ENCODE results near the gene SCML1. TPM values are rescaled to one million over a fixed set of nuclear protein-coding genes. Genes with fewer than 3 reads are reported as not detected.
A peak's percentile ranks its signal among the peaks of the same experiment; 100 is the strongest.

Gene SCML1, protein sequence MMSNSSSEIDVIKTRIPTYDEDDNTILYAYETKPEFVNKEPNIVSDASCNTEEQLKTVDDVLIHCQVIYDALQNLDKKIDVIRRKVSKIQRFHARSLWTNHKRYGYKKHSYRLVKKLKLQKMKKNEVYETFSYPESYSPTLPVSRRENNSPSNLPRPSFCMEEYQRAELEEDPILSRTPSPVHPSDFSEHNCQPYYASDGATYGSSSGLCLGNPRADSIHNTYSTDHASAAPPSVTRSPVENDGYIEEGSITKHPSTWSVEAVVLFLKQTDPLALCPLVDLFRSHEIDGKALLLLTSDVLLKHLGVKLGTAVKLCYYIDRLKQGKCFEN
- total RNA-seq = 6.7 TPM
- long read RNA-seq, partial matches to known transcripts = 0 of 2 reads
- long read RNA-seq, other reads (novel, unspliced or antisense) = 1 of 2 reads

DNA sequence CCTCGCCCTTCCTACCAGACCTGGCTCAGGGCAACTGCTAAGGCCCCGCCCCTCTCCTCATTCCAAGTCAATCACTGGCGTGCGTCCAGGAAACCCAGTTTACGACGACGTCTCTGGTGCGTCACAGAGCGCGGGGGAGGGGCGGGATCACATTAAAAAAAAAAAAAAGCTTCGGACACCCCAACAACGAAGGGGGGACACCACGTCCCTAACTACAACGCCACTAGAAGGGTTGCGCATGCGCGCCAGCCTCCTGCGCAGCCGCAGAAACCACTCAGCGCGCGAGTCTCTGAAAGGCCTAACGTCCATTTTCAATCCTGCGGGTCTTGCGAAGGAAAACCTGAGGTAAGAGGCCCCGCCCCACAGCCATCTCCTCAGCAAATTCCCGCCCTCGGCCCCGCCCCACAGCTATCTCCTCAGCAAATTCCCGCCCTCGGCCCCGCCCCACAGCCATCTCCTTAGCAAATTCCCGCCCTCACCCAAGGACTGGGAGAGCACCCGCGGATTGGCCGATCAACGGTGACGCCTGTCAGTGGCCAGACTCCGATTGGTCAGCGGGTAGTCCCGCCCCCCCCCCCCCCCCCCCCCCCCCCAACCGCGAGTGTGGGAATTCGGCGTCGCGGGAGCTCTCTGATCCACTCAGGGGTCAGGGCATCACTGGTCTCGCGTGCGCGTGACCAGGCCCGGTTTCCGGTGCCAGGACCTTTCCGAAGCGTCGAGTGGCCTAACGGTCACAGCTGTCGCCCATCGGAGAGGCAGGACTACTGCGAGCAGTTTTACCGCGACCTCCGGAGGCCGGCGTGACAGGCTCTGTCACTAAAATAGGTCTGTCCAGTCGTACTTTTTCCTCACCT is at the start of gene SCML1:
Gene SCML1, plus strand, starts transcription at position 638 of the 854 bp plus-strand sequence. CDS start 6,694 bp downstream, outside the sequence.
- intact Hi-C loops (cut with DNase I) = no loop called here
- ATAC-seq = peak; percentile 99
- peak; percentile 98 for DNase-seq (ENCODE audit: missing footprints)

DNA sequence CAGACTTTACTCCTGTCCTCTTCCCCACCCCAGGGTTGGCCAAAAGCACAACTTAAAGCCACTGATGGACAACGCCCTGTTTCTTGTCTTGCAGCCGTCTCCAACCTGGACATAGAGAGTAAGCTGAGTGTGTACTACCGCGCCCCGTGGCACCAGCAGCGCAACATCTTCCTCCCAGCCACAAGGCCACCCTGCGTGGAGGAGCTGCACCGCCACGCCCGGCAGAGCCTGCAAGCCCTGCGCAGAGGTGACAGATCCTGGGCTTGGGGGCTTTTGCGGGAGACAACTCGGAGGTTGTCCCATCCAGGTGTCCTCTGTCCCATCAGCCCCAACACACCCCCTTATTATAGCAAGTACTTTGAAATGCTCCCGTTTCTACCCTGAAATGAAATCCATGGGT is 49.6 kb upstream of the SCML1 start:
- ATAC-seq (no peak), DNase-seq (ENCODE audit: missing footprints) (no peak)
- intact Hi-C loops (cut with DNase I) = no loop called here

DNA sequence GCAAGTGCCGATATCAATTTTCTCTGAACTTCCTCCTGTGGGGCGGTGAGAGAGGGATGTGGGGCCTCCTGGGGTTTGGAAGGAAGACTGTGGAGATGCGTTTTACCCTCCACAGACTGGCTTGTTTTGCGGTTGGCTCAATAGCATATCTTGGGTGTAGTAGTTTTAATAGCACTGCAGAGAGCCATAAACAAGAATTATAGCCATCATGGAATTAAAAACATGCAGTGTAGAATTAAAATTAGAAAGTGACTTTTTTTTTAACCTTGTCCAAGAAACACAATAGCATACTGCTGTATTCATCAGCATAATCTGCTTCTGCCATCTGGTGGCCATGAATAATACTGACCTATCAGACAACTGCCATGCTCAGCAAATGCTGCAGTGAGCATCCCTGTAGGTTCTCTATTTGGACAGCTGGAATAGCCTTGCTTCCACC is 47.3 kb upstream of the SCML1 start:
- DNase-seq (ENCODE audit: missing footprints) (no peak), ATAC-seq (peak; percentile 60)
- intact Hi-C loops (cut with DNase I) = loop anchor here (5.0 kb wide), 3 partner anchors 93 to 448 kb away; no protein-coding TSS in a partner anchor

DNA sequence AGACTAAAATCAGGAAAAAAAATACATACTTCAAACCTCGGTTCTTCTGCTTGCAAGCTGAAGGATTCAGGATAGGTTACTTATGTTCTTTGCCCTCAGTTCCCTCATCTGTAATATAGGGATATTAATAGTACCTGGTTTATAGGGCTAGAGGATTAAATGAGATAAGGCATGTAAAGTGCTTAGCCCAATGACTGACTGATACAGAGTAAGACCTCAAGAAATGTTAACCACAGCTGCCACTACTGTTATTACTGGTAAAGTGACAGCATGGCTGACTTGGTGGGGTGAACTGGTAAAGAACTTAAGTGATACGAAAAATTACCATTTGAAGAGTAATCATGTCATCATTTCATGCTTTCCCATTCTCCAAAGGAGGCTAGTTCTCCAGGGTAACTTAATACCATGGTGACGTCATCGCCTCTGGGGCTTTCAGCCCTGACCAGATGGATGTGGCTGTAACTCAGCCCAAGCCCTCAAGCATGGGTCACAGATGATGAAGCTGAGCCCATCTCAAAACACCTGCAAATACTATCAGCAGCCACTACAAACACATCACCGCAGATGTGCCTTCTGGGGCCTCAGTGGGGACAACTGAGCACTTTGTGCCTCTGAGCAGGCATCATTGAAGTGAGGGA is 44.5 kb upstream of the SCML1 start:
- intact Hi-C loops (cut with DNase I) = loop anchor here (5.0 kb wide), 3 partner anchors 96 to 451 kb away; no protein-coding TSS in a partner anchor
- ATAC-seq = no peak
- no peak for DNase-seq (ENCODE audit: missing footprints)

DNA sequence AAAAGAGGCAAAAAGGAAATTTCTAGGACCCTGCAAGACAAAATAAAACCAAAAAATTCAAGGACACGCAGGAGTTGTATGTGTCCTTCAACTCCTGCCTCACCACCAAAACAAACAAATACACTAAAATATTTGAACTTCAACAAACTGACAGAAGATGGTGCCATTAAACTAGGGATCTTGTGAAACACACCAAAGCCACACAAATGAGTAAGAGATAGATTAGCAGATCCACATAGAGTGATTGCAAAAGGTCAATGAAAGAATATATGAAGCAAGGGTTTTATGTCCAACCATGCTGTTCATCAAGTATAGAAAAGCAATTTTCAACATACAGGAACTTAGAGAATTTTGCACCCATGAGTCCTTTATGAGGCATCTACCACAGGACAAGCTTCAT is 40.1 kb upstream of the SCML1 start:
- intact Hi-C loops (cut with DNase I) = no loop called here
- DNase-seq (ENCODE audit: missing footprints) = no peak
- no peak for ATAC-seq

DNA sequence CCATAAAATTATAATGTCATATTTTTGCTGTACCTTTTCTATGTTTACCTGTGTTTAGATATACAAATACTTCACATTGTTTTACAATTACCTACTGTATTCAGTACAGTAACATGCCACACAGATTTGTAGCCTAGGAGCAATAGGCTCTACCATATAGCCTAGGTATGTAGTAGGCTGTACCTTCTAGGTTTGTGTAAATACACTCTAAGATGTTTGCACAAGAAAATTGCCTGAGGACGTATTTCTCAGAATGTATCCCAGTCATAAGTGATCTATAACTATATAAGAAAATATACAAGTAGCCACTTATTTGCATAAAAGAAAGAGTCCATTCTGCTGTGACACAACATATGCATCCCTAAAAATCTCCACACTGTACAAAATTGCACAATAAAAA is 36.3 kb upstream of the SCML1 start:
- ATAC-seq = no peak
- intact Hi-C loops (cut with DNase I) = no loop called here
- no peak for DNase-seq (ENCODE audit: missing footprints)

DNA sequence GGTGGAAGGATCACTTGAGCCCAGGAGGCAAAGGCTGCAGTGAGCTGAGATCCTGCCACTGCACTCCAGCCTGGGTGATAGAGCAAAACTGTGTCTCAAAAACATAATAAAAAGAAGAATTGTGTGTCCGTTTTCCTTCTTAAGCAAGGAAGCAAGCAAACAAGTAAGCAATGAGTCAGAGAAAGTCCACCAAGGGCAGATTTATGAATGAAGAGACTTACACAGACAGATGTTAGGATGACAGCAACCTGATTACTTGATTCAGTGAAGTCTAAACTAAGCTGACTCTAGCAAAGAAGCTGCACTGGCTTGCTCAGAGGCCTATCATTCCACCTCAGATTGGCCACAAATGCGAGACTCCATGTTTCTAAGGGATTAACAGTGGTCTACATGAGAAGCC is 34.1 kb upstream of the SCML1 start:
- intact Hi-C loops (cut with DNase I) = no loop called here
- ATAC-seq = no peak
- no peak for DNase-seq (ENCODE audit: missing footprints)

DNA sequence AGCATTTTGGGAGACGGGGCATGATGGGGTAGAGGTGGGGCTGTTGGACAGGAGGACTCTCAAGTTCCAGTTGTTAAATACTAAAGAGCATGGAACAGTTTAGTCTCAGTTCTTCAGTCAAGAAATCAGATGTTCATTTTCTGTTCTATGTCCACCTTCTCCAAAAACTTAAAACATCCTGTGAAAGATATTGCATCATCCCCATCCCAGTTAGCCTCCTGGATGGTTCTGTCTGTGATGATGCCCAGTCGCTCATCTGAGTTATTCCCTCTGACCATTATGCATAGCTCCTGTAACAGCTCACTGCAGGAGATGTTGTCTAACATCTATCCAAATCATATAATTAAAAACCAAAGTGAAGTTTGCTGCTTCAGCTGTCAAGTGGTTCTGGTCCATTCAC is 32.1 kb upstream of the SCML1 start:
- DNase-seq (ENCODE audit: missing footprints) = no peak
- no peak for ATAC-seq
- intact Hi-C loops (cut with DNase I) = no loop called here

DNA sequence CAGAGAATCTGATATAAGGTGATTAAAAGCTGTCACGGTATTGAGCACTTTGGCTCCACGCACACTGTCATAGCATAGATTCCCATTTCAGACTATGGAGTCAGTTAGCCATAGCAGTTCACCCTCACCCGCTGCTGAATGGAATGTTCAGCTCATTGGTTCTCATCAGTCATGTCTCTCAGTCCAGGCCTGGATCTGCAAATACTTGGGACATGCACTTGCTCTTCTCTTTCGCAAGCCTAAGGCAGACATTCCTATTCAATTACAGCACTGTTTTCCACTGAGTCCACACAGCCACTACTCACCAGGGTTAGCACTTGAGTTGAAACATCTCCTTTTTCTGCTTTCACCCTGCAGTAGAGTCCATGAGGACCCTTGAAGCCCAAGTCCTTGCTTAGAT is 30.6 kb upstream of the SCML1 start:
- intact Hi-C loops (cut with DNase I) = no loop called here
- DNase-seq (ENCODE audit: missing footprints) (no peak), ATAC-seq (no peak)

DNA sequence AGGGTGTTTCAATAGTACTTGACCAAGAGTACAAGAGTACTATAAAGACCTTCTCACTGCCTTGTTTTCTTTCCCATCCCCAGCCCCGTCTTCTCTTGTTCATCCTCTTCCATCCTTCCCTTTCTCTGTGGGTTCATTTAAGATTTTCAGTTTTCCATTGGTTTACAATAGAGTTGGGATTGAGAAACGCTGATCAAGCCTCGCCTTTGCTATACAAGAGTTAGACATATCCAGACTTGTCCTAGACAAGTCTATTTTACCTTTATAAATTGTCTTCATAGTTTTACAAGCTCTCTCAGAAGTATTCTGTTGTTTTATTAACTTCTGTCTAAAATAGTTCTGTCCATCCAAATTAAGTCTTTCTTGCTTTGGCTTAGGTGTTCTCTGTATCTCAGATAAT is 29.6 kb upstream of the SCML1 start:
- DNase-seq (ENCODE audit: missing footprints) (no peak), ATAC-seq (no peak)
- intact Hi-C loops (cut with DNase I) = no loop called here

DNA sequence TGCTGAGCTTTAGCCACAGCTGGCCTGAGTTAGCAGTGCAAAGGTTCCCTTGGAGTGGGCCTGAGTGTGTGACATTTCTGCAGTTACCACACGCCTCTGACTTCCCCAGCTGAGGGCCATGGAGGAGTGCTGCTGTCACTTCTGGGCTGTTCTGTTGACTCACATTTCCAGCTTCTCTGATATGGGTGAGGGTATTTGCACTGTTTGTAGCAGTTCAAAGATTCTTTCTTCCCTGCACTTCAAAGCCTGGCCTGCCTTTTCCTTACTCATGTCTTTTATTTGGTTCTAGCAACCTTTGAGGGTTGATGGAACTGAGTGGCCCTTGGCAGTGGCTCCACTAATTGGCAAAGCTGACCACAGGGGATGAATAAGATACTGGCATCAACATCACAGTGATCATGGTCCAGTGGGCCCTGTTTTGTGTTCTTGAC is 26.4 kb upstream of the SCML1 start:
- ATAC-seq (no peak), DNase-seq (ENCODE audit: missing footprints) (no peak)
- intact Hi-C loops (cut with DNase I) = no loop called here

DNA sequence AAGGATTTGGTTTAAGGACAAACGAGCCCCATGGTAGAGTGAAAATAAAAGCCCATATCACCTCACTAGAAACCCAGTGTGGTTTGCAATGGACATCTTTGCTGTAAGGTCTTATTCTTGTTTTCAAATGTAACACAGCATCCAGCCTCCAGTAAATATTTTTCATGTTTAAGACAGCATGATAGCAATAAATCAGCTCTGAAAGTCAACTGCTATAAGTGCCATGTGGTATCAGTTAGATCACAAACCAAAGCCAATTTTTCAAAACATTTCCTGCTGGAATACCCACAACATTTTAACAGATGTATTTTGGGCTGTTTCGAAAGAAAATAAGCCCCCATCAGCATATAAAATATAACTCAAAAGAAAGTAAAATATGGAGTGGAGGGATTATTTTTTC is 24.0 kb upstream of the SCML1 start:
- intact Hi-C loops (cut with DNase I) = no loop called here
- no peak for ATAC-seq
- no peak for DNase-seq (ENCODE audit: missing footprints)

DNA sequence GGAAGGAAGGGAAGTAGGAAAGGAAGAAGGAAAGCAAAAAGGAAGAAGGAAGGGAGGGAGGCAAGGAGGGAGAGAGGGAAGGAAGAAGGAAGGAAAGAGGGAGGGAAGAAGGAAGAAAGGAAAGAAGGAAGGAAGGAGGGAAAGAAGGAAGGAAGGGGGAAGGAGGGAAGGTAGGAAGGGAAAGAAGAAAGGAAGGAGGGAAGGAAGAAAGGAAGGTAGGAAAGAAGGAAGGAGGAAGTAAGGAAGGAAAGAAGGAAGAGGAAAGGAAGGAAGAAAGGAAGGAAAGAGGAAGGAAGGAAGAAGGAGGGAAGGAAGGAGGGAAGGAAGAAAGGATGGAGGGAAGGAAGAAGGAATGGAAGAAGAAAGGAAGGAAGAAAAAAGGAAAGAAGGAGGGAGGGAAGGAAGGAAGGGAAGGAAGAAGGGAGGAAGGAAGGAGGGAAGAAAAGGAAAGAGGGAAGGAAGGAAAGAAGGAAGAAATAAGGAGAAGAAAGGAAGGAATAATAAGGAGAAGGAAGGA is 18.6 kb upstream of the SCML1 start:
- DNase-seq (ENCODE audit: missing footprints) = no peak
- no peak for ATAC-seq
- intact Hi-C loops (cut with DNase I) = no loop called here

DNA sequence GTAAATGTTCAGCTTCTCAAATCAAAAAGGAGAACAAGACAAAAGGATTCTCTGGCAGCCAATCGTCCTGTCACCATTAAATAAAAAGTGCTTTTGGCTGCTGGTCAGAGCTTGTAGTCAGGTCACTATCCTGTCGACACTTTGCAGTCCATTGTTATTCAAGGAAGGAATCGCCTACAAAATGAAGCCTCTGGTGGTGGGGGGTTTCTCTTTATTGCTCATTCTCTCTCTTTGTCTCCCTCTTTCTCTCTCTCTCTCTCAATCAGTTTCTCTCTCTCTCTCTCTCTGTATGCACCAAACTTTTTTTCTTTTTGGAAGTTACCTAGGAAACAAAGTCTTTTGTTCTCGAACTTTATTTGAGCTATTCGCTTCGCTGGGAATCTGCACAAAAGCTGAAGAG is 17.6 kb upstream of the SCML1 start:
- intact Hi-C loops (cut with DNase I) = no loop called here
- ATAC-seq = no peak
- no peak for DNase-seq (ENCODE audit: missing footprints)

DNA sequence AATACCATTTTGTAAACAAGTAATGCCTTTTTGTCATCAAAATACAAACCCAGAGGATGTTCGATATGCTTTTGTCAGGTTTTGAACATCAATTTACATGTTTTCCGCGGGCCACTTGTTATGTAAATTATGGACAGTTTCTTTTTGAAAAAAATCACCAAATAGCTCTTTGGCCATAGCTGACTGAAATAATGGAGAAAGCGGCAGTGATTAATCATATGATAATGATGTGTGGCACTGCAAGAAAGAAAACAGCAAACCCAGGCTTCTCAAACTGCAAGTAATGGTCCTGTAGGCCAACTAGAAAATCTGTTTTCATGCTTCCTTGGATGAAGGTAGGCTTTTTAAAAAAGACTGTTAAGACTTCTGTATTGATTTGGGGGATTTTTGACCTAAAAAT is 15.6 kb upstream of the SCML1 start:
- no peak for ATAC-seq
- intact Hi-C loops (cut with DNase I) = no loop called here
- no peak for DNase-seq (ENCODE audit: missing footprints)

DNA sequence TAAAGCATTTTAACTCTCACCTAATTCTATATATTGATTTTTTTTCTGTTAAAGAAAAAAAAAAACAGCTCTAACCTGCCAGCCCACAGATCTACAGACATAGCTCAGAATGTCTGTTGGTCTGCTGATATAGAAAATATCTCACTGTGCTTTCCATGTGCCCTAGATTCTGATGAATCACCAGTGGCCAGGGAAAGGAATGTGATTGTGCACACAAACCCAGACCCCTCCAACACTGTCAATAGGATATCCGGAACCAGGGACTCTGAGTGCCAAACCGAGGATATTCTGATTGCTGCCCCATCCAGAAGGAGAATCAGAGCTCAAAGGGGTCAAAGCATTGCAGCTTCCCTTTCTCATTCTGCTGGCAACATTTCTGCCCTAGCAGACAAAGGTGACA is 12.1 kb upstream of the SCML1 start:
- DNase-seq (ENCODE audit: missing footprints) (no peak), ATAC-seq (no peak)
- intact Hi-C loops (cut with DNase I) = no loop called here

DNA sequence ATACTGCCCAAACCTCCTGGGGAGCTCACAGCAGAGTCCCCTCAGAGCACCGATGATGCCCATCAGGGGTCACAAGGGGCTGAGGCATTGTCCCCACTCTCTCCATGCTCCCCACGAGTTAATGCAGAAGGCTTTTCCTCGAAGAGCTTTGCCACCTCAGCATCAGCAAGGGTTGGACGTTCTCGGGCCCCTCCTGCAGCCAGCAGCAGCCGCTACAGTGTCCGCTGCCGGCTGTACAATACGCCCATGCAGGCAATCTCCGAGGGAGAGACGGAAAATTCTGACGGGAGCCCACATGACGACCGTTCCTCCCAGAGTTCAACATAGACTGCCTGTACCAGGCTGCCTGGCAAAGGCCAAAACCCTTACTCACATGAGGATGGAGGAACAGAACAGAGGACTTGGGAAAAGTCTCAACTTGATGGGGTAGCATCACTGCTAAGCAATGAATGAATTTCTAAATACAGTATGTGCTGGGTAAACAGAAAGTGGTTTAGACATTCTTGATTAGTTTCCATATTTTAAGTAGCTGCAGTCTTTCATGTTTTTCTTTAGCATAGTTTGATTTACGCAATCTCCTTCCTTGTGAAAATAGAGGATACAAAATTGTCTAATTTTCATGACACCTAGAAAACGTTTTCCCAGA is 5.0 kb upstream of the SCML1 start:
- ATAC-seq (no peak), DNase-seq (ENCODE audit: missing footprints) (no peak)
- intact Hi-C loops (cut with DNase I) = no loop called here

DNA sequence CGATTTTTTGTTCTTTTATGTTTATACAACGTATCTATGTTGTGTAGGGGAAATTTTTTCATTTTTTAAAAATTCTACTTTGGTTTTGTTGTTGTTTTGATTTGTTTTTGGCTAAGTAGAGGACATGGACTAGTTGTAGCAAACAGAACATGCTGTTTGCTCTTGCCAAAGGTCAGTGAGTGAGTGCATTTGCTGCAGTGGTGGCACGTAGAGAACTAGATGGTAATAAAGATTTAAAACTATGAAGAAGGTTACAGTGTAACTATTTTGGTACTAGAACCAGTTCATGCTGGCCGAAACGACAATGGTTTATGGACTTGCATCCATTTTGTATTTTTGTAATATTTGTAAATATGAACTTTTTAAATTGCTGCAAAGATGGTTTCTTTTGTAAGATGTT is 1.9 kb upstream of the SCML1 start:
- ATAC-seq = no peak
- DNase-seq (ENCODE audit: missing footprints) = no peak
- intact Hi-C loops (cut with DNase I) = no loop called here

DNA sequence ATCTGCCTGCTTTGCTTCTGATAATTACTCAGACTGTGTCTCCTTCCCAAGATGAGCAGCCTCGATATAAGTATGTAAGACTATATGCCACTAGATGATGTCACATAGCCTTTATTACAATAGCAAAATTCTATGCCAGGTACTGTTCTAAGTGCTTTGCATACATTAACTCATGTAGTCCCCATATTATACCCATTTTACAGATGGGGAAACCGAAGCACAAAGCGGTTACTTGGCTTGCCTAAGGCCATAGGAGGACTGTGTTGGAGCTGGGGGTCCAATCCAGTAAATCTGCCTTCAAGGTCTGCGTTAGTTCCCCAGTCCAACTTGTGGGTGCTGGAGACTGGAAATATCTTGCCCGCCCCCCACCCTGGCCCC is 826 bp upstream of the SCML1 start:
- intact Hi-C loops (cut with DNase I) = no loop called here
- ATAC-seq (no peak), DNase-seq (ENCODE audit: missing footprints) (no peak)

Measured in Right ventricle myocardium inferior (tissue), 1 donor.